HG02970 (cell line): ENCODE results near the gene CELF5.
"Not testable (repeated sequence)": the region's sequence is repeated elsewhere in the genome, so short reads cannot be mapped to it uniquely, and the experiment has no call there.

ENCODE experiments used
- ATAC-seq: cut with Tn5 transposase; IDR thresholded peaks from one replicate; pipeline ENCODE4 v1.9.1; 2021; ENCODE audit warnings: mild to moderate bottlenecking, moderate library complexity, moderate number of reproducible peaks; ENCODE audit not compliant: unreplicated experiment, low FRiP score

CELF5 gene

DNA sequence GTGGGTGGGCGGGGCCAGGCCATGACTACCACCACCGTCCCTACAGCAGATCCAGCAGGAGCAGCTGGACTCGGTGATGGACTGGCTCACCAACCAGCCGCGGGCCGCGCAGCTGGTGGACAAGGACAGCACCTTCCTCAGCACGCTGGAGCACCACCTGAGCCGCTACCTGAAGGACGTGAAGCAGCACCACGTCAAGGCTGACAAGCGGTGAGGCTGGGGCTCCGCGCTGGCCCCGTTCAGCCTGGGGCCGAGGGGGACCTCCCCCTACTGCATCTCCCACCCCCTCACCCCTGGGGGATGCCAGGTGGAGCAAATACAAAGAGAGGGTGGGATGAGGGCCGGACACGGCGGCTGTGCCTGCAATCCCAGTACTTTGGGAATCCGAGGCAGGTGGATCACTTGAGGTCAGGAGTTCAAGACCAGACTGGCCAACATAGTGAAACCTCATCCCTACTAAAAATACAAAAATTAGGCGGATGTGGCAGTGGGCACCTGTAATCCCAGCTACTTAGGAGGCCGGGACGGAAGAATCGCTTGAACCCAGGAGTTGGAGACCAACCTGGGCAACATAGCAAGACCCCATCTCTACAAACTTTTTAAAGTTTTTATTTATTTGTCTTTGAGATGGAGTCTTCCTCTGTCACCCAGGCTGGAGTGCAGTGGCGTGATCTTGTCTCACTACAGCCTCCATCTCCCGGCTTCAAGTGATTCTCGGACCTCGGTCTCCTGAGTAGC is 18.1 kb upstream of the CELF5 start:
- no peak for ATAC-seq

DNA sequence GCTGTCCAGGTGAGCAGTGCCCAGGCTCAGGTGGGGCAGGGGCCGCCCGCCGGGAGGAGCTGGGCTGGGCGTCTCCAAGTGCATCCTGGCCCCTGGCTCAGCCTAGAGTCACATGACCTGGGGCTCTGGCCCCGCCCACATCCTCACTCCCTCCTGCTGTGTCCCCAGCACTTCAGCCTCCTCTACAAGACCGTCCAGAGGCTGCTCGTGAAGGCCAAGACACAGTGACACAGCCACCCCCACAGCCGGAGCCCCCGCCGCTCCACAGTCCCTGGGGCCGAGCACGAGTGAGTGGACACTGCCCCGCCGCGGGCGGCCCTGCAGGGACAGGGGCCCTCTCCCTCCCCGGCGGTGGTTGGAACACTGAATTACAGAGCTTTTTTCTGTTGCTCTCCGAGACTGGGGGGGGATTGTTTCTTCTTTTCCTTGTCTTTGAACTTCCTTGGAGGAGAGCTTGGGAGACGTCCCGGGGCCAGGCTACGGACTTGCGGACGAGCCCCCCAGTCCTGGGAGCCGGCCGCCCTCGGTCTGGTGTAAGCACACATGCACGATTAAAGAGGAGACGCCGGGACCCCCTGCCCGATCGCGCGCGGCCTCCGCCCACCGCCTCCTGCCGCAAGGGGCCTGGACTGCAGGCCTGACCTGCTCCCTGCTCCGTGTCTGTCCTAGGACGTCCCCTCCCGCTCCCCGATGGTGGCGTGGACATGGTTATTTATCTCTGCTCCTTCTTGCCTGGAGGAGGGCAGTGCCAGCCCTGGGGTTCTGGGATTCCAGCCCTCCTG is 16.8 kb upstream of the CELF5 start:
- no peak for ATAC-seq

DNA sequence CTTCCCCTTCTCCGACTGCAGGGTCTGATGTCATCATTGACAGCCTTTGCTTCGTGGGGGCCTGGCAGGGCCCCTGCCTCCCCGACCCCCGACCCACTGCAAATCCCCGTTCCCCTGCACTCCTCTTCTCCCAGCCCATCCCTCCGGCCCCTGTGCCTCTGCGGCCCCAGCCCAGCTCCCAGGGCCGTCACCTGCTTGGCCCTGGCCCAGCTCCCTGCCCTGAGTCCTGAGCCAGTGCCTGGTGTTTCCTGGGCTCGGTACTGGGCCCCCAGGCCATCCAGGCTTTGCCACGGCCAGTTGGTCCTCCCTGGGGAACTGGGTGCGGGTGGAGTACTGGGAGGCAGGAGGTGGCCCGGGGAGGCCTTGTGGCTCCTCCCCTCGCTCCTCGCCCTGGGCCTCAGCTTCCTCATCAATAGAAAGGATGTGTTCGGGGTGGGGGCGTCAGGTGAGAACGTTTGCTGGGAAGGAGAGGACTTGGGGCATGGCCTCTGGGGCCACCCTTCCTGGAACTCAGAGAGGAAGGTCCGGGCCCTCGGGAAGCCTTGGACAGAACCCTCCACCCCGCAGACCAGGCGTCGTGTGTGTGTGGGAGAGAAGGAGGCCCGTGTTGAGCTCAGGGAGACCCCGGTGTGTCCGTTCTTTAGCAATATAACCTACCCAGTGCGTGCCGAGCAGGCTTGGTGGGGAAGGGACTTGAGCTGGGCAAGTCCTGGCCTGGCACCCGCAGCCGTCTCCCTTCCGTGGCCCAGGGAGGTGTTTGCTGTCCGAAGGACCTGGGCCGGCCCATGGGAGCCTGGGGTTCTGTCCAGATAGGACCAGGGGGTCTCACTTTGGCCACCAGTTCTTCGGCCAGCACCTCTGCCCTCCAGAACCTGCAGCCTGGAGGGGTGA is 15.9 kb upstream of the CELF5 start:
- ATAC-seq: no peak

DNA sequence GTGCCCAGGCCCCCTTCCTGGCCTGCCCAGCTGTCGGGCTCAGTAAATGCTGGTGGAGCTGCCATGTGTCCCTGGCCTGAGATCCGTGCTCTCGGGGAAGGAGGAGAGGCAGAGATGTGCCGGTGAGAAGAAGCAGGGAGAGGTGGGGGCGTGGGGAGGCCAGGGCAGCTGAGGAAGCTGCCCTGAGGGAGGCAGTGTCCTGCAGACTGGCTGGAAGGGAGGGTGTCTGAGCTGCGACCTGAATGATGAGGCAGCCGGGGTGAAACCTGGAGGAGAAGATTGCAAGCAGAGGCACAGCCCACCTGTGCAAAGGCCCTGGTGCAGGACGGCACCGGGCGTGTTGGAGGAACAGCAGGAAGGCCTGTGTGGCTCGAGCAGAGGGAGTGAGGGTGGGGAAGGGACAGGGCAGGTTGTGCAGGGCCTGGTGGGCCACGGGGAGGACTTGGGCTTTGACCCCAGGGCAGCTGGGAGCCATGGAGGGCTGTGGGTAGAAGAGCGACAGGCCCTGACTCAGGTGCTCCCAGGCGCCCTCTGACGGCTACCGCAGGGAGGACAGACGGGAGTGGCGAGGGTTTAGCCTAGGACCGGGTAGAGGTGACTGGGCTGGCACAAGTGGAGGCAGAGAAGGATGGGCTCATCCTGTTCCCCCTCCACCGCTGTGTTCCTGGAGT is 14.0 kb upstream of the CELF5 start:
- ATAC-seq: no peak

DNA sequence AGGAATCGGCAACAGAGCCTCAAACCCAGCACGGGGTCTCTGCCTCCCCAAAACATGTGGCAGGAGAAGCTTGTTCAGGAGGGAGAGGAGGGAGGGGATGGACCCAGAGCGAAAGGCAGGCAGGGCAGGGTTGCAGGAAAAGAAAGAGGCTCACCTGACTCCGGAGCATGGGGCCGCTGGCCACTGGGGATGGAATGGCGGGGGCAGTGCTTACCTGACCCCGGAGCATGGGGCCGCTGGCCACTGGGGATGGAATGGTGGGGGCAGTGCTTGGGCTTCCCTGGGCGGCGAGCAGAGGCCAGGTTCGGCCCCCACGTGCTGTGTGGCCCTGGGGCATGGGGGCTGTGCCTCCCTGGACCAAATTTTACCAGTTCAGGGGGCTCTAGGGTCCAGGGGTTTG is 13.3 kb upstream of the CELF5 start:
- no peak for ATAC-seq

DNA sequence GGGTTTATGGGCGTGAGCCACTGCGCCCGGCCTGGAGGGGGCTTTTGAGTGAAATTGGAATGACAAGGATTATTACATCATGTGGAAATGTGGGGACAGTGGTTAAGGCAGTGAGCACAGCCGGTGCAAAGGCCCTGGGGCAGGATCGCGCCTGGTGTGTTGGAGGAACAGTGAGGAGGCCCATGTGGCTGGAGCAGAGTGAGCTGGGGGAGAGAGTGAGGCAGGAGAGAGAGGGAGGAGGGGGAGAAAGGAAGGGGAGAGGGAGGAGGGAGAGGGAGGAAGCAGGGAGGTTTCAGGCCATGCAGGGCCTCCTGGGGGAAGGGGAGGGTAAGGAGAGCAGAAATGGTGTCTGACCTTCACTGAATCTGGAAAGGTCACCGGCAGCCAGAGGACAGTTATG is 11.3 kb upstream of the CELF5 start:
- no peak for ATAC-seq

DNA sequence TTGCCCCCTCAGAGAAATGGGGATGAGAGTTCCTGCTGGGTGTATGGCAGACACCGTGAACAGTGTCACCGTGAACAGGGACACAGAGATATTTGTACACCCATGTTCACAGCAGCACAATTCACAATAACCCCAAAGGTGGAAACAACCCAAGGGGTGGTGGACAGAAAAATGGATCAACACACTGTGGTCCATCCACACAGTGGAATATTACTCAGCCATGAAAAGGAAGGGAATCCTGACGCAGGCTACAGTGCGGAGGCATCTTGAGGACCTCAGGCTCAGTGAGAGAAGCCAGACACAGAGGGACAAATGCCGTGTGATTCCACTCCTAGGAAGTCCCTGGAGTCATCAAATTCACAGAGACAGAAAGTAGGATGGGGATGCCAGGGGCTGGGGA is 7.6 kb upstream of the CELF5 start:
- ATAC-seq: no peak

DNA sequence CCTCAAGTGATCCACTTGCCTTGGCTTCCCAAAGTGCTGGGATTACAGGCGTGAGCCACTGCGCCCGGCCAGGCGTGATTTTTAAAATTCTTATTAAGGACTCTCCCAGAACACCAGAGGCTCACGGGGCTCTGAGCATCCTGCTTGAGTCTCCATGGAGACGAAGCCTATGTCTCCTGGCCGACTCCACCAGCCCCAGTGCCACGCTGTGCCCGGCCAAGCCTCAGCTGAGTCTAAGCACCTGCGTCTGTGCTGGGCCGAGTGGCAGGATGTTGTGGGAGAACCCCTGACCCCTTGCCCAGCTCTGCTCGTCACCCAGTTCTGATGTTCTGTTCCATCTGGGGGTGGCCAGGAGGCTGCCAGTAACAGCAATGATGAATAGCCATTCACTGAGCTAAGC is 3.9 kb upstream of the CELF5 start:
- no peak for ATAC-seq

DNA sequence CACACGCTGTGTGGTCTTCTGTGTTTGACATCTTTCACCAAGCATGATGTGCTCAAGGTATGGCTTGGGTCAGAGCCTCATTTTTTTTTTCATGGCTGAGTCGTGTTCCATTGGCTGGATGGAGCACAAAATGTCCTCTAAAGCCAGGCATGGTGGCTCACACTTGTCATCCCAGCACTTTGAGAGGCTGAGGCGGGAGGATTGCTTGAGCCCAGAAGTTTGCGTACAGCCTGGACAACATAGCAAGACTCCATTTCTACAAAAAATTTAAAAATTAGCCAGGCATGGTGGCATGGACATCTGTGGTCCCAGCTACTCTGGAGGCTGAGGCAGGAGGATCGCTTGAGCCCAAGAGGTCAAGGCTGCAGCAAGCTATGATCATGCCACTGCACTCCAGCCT is 2.9 kb upstream of the CELF5 start:
- ATAC-seq: not testable (repeated sequence)

DNA sequence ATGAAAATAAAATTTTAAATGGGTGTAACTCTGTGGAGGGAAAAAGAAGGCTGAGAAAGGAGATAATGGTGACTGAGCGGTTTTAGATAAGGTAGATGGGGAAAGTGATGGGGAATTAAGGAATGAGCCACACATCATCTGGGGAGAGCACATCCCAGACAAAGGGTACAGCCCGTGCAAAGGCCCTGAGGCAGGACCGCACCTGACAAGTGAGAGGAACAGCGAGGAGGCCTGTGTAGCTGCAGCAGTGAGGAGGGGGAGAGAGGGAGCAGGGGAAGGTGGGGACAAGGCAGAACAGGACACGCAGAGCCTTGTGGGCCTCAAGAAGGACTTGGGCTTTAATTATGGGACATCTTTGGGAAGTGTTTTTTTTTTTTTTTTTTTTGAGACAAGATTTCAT is 1.8 kb upstream of the CELF5 start:
- ATAC-seq: no peak

DNA sequence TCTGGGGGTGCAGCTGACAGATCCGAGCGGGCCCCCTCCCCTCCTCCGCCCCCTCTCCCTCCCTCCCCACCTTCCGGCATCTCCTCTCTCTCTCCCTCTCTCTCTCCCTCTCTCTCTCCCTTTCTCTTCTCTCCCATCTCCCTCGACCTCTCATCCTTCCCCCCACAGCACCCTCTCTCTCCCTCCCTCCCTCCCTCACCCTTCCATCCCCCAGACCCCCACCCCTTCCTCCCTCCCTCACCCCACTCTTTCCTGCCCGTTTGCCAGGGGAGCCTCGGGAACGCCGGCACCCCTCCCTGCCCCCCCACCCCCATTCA is 666 bp downstream of the CELF5 start:
- ATAC-seq: no peak

DNA sequence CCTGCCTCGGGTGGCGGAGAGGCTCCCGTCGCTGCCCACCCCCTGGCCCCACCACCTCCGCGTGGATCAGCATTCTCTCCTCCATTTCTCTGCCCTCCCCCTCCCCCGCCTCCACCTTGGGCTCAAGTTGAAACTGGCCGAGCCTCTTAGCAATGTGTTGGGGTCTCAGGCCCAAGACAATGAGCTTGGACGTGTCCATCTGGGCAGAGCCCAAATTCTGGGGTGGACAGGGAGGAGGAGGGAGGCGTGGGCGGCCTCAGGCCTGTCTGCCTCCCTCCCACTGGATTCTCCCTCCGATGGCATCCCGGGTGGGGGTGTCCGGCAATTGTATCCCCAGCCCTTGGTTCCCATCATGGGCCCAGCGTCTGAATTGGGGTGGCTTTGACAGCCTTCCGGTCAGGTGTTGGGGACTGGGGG is 1.2 kb downstream of the CELF5 start:
- no peak for ATAC-seq

DNA sequence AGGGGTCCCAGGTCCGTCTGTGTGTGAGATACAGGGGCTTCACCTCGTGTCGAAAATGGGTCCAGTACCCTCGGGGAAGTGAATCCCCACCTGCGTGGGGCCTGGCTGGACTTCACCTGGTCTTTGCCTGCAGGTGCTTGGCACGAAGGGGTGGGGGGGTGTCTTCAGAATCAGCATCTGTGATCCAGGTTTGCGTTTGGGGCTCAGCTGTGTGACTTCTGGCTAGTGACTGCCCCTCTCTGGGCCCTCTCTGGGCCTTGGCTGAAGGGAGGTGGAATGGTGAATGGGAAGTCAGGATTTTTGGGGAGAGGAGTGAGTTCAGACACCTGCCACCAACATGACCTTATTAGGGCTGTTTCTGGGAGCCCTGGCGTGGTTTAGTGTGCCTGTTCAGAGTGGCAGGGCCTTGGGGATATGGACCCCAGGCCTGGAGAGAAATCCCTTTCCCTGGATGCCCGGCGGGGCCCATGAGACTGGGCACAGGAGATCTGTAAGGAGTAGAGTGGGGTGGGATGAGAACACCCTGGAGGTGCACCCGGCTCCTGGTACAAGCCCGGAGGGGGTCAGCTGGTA is 2.7 kb downstream of the CELF5 start:
- ATAC-seq: no peak

DNA sequence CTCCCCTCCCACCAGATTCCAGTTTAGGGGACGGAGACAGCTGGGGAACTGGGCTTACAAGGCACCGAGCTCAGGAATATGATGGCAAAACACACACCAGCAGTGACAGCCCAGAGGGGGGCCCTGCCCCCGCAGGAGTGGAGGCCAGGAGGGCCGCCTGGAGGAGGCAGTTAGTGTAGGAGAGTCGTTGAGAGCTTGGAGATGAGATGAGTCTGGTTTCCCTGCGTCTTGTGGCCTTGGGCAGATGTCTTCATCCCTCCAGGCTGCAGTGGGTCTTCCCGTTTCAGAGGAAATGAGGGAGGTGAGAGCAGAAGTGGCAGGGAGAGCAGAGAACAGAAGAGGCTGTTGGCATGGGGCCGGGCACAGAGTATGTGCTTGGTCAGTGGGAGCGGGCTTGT is 4.9 kb downstream of the CELF5 start:
- ATAC-seq: no peak

DNA sequence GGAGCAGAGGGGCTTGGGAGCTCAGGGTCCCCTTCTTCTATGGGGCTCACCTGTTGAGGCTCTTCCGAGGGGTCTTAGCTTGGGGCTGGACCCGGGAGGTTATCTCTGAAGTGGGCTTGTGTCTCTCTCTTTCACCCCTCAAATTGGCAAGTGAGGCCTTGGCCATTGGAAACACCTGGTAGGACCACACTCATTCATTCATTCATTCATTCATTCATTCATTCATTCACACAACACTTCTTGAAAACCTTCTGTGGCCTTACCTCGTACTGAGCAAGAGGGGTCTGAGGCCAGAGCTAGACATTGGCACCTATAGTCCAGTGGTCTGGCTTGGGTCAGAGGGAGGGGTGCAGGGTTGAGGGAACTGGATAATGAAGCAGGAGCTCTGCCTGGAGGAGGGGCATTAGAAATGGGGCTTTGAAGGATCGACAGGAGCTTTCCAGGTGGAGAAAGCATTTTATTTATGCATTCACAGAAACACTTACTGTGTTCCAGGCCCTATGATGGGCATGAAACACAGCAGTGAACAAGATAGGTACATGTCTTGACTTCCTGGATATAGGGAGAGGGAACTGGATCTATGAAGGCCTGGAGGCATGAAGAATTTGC is 5.5 kb downstream of the CELF5 start:
- no peak for ATAC-seq

DNA sequence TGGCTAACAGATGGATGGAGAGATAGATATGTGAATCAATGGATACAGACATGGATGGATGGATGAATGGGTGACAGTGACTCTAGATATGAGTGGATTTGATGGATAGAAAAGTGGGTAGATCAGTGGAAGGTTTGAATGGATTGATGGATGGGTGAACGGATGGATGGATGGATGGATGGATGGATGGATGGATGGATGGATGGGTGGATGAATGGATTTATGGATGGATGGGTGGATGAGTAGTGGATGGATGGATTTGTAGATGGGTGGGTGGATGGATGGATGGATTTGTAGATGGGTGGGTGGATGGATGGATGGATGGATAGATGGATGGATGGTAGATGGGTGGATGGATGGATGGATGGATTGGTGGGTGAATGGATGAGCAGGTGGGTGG is 6.8 kb downstream of the CELF5 start:
- no peak for ATAC-seq

DNA sequence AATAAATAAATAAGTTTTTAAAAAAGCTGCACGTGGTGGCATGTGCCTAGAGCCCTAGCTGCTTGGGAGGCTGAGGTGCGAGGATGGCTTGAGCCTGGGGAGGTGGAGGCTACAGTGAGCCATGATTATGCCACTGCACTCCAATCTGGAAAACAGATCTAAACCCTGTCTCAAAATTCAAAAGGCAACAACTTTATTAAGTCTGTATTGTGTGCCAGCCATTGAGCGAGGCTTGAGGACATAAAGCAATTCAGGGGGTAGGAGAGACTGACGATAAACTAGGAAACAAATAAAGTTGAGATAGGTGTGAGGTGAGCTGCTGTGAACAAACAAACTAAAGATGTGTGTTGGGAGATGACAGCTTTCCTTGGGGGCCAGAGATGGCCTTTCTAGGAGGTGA is 8.7 kb downstream of the CELF5 start:
- ATAC-seq: no peak

DNA sequence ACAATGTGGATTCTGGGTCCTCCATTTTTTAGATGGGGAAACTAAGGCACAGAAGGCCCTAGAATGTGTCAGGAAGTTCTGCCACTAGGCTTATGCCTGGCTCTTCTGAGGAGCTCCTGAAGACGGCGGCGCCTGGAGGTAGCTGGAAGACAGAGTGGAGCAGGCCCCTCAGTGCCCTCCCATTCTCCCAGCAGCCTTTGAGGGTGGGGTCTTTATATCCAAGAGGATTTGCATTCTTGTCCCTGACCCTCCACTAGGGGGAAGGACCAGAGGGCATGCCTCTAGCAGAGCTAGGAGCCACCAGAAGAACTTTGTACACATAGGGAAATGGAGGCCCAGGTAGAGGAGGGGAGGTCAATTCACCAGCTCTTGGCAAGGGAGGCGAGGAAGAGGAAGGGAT is 9.4 kb downstream of the CELF5 start:
- ATAC-seq: no peak

DNA sequence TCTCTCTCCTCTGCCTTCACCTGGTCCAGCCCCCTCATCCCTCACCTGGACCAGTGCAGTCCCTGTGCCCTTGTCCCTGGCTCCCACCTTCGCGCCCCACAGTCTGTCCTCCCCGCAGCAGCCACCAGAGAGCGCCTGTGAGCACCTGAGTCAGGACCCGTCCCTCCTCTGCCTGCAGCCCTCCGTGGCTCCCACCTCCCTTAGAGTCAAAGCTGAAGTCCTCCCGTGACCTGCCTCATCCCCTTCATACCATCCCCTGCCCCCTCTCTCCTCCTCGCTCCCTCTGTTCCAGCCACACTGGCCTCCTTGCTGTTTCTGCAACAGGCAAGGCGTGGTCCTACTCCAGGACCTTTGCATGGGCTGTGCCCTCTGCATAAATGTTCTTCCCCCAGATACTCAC is 10.3 kb downstream of the CELF5 start:
- ATAC-seq: no peak

DNA sequence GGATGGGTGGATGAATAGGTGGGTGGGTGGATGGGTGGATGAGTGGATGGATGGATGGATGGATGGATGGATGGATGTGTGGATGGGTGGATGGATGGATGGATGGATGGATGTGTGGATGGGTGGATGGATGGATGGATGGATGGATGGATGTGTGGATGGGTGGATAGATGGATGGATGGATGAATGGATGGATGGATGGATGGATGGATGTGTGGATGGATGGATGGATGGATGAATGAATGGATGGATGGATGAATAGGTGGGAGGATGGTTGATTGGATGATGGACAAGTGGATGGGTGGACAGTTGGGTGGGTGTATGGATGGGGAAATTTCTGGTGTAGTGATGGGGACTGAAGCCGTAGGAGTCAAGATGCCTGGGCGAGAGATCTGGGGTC is 11.1 kb downstream of the CELF5 start:
- not testable (repeated sequence) for ATAC-seq
